ENCODE data around the gene DUOX2. TPM values are rescaled to one million over a fixed set of nuclear protein-coding genes. Genes with fewer than 3 reads are reported as not detected.

The DUOX2 gene
- total RNA-seq, 1 donor from 2014 or later = 0.05 TPM

- intact Hi-C loops (cut with micrococcal nuclease) = no loop called here
- peak overlapping the region; percentile 30 for H3K4me3 ChIP-seq
- H3K36me3 ChIP-seq = no peaks in the 10 kb centered on the region
- TF ChIP-seq, protein P1, sequence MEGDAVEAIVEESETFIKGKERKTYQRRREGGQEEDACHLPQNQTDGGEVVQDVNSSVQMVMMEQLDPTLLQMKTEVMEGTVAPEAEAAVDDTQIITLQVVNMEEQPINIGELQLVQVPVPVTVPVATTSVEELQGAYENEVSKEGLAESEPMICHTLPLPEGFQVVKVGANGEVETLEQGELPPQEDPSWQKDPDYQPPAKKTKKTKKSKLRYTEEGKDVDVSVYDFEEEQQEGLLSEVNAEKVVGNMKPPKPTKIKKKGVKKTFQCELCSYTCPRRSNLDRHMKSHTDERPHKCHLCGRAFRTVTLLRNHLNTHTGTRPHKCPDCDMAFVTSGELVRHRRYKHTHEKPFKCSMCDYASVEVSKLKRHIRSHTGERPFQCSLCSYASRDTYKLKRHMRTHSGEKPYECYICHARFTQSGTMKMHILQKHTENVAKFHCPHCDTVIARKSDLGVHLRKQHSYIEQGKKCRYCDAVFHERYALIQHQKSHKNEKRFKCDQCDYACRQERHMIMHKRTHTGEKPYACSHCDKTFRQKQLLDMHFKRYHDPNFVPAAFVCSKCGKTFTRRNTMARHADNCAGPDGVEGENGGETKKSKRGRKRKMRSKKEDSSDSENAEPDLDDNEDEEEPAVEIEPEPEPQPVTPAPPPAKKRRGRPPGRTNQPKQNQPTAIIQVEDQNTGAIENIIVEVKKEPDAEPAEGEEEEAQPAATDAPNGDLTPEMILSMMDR (IDR thresholded peaks at IDR 0.05; ENCODE audit: borderline replicate concordance) = no peak
- no peak overlapping the region for H3K27ac ChIP-seq (replicated peaks)
- peaks cover 46% of the 10 kb centered on the region for H3K4me1 ChIP-seq
- H3K9me3 ChIP-seq (replicated peaks) = no peaks in the 10 kb centered on the region
- no peak for DNase-seq
- H3K27me3 ChIP-seq (ENCODE audit: low read depth) = peaks cover 91% of the 10 kb centered on the region
Observed at GRCh38 chr15:45113380-45113990, 487 bp downstream of the DUOX2 start.

- Histone ChIP-seq H3K27me3 (ENCODE audit: low read depth) (peaks cover 97% of the 10 kb centered on the region), H3K9me3 (replicated peaks) (no peaks in the 10 kb centered on the region), H3K27ac (replicated peaks) (no peak overlapping the region), H3K4me3 (peak overlapping the region; percentile 30), H3K4me1 (peaks cover 44% of the 10 kb centered on the region), H3K36me3 (no peaks in the 10 kb centered on the region)
- intact Hi-C loops (cut with micrococcal nuclease) = no loop called here
- TF ChIP-seq, protein P1 (IDR thresholded peaks at IDR 0.05; ENCODE audit: borderline replicate concordance) = no peak
- DNase-seq = no peak
Observed at GRCh38 chr15:45112591-45113379, 1.2 kb downstream of the DUOX2 start.

GRCh38 chr15:45112143-45112590, 1.8 kb downstream of the DUOX2 start:
- H3K4me1 ChIP-seq = peaks cover 37% of the 10 kb centered on the region
- H3K9me3 ChIP-seq (replicated peaks) = no peaks in the 10 kb centered on the region
- no peaks in the 10 kb centered on the region for H3K36me3 ChIP-seq
- H3K27me3 ChIP-seq (ENCODE audit: low read depth) = peaks cover 94% of the 10 kb centered on the region
- TF ChIP-seq, protein P1 (IDR thresholded peaks at IDR 0.05; ENCODE audit: borderline replicate concordance) = no peak
- no peak overlapping the region for H3K27ac ChIP-seq (replicated peaks)
- DNase-seq = no peak
- H3K4me3 ChIP-seq = peak overlapping the region; percentile 30
- intact Hi-C loops (cut with micrococcal nuclease) = no loop called here

- TF ChIP-seq, protein P1 (IDR thresholded peaks at IDR 0.05; ENCODE audit: borderline replicate concordance) = no peak
- intact Hi-C loops (cut with micrococcal nuclease) = no loop called here
- no peak for DNase-seq
- Histone ChIP-seq H3K9me3 (replicated peaks) (no peaks in the 10 kb centered on the region), H3K4me3 (no peak overlapping the region), H3K36me3 (no peaks in the 10 kb centered on the region), H3K27me3 (ENCODE audit: low read depth) (peaks cover 94% of the 10 kb centered on the region), H3K27ac (replicated peaks) (no peak overlapping the region), H3K4me1 (peaks cover 31% of the 10 kb centered on the region)
Observed at GRCh38 chr15:45111390-45112142, 2.4 kb downstream of the DUOX2 start.

GRCh38 chr15:45110256-45110820, 3.6 kb downstream of the DUOX2 start:
- TF ChIP-seq, protein P1 (IDR thresholded peaks at IDR 0.05; ENCODE audit: borderline replicate concordance) = no peak
- Histone ChIP-seq H3K4me3 (no peak overlapping the region), H3K27me3 (ENCODE audit: low read depth) (peaks cover 94% of the 10 kb centered on the region), H3K4me1 (peaks cover 29% of the 10 kb centered on the region), H3K9me3 (replicated peaks) (no peaks in the 10 kb centered on the region), H3K27ac (replicated peaks) (no peak overlapping the region), H3K36me3 (no peaks in the 10 kb centered on the region)
- no peak for DNase-seq
- intact Hi-C loops (cut with micrococcal nuclease) = no loop called here
